GM08714 (cell line): ENCODE data around the gene HCAR3.
"Not testable (repeated sequence)": the region's sequence is repeated elsewhere in the genome, so short reads cannot be mapped to it uniquely, and the experiment has no call there.

ENCODE experiments used
- H3K4me3 ChIP-seq: fragments of 200-500 bp; sonication (Bioruptor generic); 2 replicates; pipeline ENCODE4 v1.5.1; 2014; ENCODE audit warnings: mild to moderate bottlenecking, low read length, inconsistent platforms
- ZNF274 ChIP-seq: IDR thresholded peaks from 2 replicates; pipeline ENCODE4 v1.6.1; 2012; ENCODE audit warnings: mild to moderate bottlenecking, low read depth, low read length

The HCAR3 gene

DNA sequence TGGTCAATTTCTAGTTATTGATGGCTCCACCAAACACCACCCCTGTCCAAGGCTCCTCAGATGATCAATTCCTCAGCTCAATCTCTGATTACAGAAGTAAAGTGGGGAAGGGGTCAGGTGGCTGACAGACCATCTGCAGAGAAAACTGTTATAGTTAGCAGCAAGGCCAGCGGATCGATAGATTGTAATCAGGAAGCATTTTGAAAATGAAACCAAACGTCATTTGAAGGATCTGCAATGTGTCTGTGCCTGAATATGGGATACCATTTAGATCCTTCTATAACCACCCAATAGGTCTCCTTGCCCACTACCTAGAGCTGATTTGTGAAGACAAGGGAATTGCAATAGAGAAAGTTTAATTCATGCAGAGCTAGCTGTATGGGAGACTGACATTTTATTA lies 25.0 kb downstream of the HCAR3 start:
- TF ChIP-seq ZNF274 = no peak
- no peak overlapping the region for H3K4me3 ChIP-seq

DNA sequence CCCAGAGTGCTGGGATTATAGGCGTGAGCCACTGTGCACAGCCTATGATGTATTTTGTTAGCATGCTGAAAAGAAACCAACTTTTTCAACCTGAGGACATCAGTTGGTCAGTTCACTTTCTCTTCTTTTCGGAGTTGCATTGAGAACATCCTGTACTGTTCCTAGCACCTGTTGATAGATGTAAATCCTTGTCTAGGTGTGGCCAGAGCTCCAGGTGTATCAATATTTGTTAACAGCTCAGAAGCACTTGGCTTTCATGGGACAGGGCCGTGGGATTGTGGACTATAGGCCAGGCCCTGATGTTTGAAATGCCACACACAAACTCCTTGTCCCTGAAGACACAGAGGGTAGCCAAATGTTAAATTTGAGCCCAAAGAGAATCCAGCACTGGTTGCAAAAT lies 28.3 kb downstream of the HCAR3 start:
- TF ChIP-seq ZNF274 = no peak
- H3K4me3 ChIP-seq = no peak overlapping the region

DNA sequence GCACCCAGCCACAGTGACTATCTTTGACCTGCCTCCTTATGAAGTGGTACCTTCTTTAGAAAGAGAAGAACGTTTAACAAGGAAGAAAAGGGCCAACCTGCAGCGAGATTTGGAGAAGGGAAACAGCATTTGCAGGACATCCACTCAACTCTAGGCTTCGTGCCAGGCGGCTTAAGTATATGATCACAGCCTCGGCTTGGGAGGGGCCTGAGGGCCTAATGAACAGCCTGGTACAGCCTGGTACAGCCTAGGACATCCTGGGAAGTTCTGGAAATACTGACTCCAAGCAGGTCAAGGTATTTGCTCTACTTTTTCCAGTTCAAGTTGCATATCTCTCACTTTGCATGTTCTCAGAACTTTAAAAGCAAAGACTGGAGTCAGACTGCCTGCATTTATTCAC lies 29.5 kb downstream of the HCAR3 start:
- TF ChIP-seq ZNF274 = no peak
- no peak overlapping the region for H3K4me3 ChIP-seq

DNA sequence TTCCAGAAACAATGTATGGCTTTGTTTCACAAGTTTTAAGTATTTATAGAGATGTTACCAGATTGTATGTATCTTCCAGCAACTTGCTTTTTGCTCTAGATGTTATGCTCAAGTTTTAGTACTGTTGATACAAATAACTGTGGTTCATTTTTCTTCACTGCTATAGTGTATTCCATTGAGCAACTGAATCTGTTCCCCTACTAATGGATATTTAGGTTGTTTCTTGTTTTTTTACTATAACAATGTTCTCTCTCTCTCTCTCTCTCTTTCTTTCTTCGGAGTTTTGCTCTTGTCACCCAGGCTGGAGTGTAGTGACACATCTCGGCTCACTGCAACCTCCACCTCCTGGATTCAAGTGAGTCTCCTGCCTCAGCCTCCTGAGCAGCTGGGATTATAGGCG lies 30.1 kb downstream of the HCAR3 start:
- no peak for TF ChIP-seq ZNF274
- H3K4me3 ChIP-seq = no peak overlapping the region

DNA sequence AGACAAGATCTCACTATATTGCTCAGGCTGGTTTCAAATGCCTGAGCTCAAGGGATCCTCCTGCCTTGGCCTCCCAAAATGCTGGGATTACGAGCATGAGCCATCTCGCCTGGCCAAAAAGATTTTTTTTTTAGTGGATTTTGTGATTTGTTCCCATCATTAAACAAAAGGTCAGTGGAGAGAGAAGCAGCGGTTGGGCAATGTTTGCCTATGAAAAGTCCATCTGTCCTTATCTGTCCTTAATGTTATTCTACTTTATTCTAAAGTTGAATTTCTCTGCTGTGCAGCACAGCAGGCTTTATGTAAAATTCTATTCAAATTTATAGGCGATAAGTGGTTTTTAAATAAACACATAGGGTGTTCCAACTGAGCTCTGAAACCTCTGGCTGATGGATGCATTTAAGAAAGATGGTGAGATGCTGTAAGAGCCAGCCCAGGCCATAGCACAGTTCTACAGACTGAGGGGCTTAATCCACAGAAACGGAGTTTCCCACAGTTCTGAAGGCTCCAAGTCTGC lies 32.3 kb downstream of the HCAR3 start:
- no peak for TF ChIP-seq ZNF274
- H3K4me3 ChIP-seq = no peak overlapping the region

DNA sequence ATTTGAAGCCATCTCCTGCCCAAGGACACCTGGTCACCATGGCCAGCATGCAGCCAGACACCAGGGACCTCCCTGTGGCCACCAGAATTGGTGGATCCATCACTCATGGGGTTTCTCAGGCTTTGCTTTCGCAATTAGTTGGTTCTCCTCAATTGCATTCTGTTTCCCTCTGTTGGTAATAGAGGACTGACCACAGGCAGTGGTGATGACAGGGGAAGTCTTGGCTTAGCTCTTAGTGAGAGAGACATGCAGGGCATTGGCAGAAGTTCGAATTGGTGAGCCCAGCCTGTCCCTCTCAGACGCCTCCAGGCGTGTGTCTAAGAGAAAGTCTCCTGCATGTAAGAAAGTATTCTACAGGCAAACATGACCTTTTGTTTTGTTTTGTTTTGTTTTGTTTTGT lies 34.8 kb downstream of the HCAR3 start:
- TF ChIP-seq ZNF274 = no peak
- no peak overlapping the region for H3K4me3 ChIP-seq

DNA sequence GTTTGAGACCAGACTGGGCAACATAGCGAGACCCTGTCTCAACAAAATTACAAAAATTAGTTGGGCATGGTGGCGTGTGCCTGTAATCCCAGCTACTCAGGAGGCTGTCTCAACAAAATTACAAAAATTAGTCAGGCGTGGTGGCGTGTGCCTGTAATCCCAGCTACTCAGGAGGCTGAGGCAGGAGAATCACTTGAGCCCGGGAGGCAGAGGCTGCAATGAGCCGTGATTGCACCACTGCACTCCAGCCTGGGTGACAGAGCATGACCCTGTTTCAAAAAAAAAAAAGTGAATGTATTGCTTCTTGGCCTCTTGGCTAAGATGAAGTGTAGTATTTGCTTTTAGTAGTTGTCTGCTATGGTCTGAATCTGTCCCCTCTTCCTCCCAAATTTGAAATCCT lies 35.6 kb downstream of the HCAR3 start:
- H3K4me3 ChIP-seq = not testable (repeated sequence)

DNA sequence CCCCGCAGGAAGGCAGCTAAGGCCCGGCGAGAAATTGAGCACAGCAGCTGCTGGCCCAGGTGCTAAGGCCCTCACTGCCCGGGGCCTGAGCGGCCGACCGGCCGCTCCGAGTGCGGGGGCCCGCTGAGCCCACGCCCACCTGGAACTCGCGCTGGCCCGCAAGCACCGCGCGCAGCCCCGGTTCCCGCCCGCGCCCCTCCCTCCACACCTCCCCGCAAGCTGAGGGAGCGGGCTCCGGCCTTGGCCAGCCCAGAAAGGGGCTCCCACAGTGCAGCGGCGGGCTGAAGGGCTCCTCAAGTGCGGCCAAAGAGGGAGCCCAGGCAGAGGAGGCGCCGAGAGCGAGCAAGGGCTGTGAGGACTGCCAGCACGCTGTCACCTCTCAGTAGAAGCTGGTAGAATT lies 39.8 kb downstream of the HCAR3 start:
- not testable (repeated sequence) for H3K4me3 ChIP-seq

DNA sequence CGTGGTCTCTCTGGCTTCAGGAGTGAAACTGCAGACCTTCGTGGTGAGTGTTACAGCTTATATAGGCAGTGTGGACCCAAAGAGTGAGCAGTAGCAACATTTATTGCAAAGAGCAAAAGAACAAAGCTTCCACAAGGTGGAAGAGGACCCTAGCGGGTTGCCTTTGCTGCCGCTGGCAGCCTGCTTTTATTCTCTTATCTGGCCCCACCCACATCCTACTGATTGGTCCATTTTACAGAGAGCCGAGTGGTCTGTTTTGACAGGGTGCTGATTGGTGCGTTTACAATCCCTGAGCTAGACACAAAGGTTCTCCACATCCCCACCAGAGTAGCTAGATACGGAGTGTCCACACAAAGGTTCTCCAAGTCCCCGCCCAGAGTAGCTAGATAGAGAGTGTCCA lies 40.6 kb downstream of the HCAR3 start:
- H3K4me3 ChIP-seq = not testable (repeated sequence)

DNA sequence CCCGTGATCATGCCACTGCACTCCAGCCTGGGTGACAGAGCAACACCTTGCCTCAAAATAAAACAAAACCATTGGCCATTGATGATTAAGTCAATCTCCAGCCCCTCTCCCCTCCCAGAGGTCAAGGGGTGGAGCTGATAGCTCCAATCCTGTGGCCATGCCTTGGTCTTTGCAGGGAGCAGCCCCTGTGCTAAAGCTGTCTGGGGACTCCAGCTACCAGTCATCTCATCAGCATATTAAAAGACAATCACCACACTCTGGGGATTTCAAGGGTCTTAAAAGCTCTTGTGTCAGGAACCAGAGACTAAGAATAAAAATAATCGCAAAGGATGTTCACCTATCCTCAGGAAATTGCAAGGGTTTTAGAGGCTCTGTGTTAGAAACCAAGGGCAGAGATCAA lies 44.1 kb downstream of the HCAR3 start:
- no peak for TF ChIP-seq ZNF274
- no peak overlapping the region for H3K4me3 ChIP-seq

DNA sequence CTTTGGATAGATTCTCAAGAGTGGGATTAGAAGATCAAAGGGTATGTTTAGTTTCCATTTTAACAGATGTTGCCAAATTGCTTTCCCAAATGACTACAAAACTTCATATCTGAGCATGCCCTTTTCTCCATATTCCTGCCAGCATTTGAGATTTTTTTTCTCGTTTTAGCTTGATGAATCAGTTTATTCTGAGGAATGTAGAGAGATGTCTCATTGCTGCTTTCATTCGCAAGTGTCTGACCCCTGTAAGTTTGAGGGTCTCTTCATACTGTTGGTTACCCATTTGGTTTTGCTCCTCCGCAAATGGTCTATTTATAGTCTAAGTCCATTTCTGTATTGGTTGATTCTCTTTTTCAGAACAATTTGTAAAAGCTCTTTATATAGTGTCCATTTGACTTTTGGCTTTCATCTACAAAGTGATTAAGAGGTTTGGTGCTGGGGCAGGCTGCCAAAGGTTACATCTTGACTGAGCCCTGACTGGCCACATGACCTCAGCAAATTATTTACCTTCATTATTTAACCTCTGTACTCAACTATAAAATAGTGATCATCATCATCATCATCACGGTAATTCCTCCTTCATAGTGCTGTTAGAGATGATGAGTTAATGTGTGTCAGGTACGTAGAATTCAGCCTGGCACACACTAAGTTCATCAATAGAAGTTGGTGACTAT lies 47.1 kb downstream of the HCAR3 start:
- no peak for TF ChIP-seq ZNF274
- no peak overlapping the region for H3K4me3 ChIP-seq

DNA sequence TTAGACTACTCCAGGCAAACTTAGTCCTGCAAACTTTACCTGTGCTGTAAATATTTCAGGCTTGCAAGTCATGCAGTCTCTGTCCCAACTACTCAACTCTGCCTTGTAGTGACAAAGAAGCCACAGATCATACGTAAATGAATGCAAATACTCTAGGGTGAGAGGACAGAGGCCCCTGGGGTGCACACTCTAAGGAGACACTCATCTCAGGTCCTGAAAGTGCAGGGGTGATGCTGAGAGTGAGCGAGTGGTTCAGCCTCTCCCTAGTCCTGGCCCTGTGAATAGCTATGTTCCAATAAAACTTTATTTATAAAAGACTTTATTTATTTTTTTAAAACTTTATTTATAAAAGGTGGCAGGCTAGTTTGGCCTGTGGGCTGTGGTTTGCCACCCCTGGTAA lies 48.3 kb downstream of the HCAR3 start:
- H3K4me3 ChIP-seq = no peak overlapping the region
- no peak for TF ChIP-seq ZNF274

DNA sequence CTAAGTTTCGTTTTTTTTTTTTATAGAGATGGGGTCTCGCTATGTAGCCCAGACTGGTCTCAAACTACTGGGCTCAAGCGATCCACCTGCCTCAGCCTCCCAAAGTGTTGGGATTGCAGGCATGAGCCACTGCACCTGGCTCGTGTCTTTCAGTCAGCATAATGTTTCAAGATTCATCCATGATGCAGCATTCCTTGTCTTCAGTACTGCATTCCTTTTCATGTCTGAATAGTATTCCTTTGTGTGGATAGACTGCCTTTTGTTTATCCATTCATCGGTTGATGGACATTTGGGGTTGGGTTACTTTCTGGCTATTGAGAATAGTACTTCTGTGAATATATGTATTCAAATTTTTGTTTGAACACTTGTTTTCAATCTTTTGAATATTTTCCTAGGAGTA lies 50.9 kb downstream of the HCAR3 start:
- H3K4me3 ChIP-seq = no peak overlapping the region
- TF ChIP-seq ZNF274 = no peak

DNA sequence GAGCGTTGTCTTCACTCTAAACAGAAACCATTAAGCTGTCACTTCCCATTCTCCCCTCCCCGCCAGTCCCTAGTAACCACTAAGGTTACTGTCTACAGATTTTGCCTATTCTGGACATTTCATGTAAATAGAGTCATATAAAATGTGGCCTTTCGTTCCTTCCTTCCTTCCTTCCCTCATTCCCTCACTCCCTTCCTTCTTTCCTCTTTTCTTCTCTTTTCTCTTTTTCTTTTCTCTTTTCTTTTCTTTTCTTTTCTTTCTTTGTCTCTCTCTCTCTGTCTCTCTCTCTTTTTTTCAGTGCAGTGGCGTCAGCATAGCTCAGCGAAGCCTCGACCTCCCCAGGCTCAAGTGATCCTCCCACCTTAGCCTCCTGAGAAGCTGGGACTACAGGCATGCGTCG lies 51.3 kb downstream of the HCAR3 start:
- H3K4me3 ChIP-seq = no peak overlapping the region
- TF ChIP-seq ZNF274 = no peak
